ENCODE results near the gene PNMA6E.

The PNMA6E gene

GRCh38 chrX:153370293-153371055 lies 30.7 kb downstream of the PNMA6E start:
- in situ Hi-C loops (cut with HindIII; ENCODE audit: low pct_unique_long_range_greater_than_20kb, low sequenced_read_pairs): no loop called here
- no peak for DNase-seq (ENCODE audit: low read depth in 1 of 2, low spot score in 1 of 2)
- TF ChIP-seq JUND (IDR thresholded peaks at IDR 0.05; ENCODE audit: low read depth): no peak

- no peak for TF ChIP-seq JUND (IDR thresholded peaks at IDR 0.05; ENCODE audit: low read depth)
- in situ Hi-C loops (cut with HindIII; ENCODE audit: low pct_unique_long_range_greater_than_20kb, low sequenced_read_pairs): no loop called here
- DNase-seq (ENCODE audit: low read depth in 1 of 2, low spot score in 1 of 2): no peak
Observed at GRCh38 chrX:153366878-153367538, 34.1 kb downstream of the PNMA6E start.

- TF ChIP-seq JUND (IDR thresholded peaks at IDR 0.05; ENCODE audit: low read depth): no peak
- DNase-seq (ENCODE audit: low read depth in 1 of 2, low spot score in 1 of 2): no peak
- in situ Hi-C loops (cut with HindIII; ENCODE audit: low pct_unique_long_range_greater_than_20kb, low sequenced_read_pairs): no loop called here
Observed at GRCh38 chrX:153366119-153366518, 35.0 kb downstream of the PNMA6E start.

GRCh38 chrX:153365670-153366069 lies 35.5 kb downstream of the PNMA6E start:
- DNase-seq (ENCODE audit: low read depth in 1 of 2, low spot score in 1 of 2): no peak
- TF ChIP-seq JUND (IDR thresholded peaks at IDR 0.05; ENCODE audit: low read depth): no peak
- in situ Hi-C loops (cut with HindIII; ENCODE audit: low pct_unique_long_range_greater_than_20kb, low sequenced_read_pairs): no loop called here

GRCh38 chrX:153361781-153362397 lies 39.3 kb downstream of the PNMA6E start:
- DNase-seq (ENCODE audit: low read depth in 1 of 2, low spot score in 1 of 2): no peak
- TF ChIP-seq JUND (IDR thresholded peaks at IDR 0.05; ENCODE audit: low read depth): no peak
- in situ Hi-C loops (cut with HindIII; ENCODE audit: low pct_unique_long_range_greater_than_20kb, low sequenced_read_pairs): no loop called here

- DNase-seq (ENCODE audit: low read depth in 1 of 2, low spot score in 1 of 2): no peak
- in situ Hi-C loops (cut with HindIII; ENCODE audit: low pct_unique_long_range_greater_than_20kb, low sequenced_read_pairs): no loop called here
- no peak for TF ChIP-seq JUND (IDR thresholded peaks at IDR 0.05; ENCODE audit: low read depth)
Observed at GRCh38 chrX:153357877-153358276, 43.3 kb downstream of the PNMA6E start.

- no peak for DNase-seq (ENCODE audit: low read depth in 1 of 2, low spot score in 1 of 2)
- in situ Hi-C loops (cut with HindIII; ENCODE audit: low pct_unique_long_range_greater_than_20kb, low sequenced_read_pairs): no loop called here
- TF ChIP-seq JUND (IDR thresholded peaks at IDR 0.05; ENCODE audit: low read depth): no peak
Observed at GRCh38 chrX:153353416-153353815, 47.7 kb downstream of the PNMA6E start.

- no peak for TF ChIP-seq JUND (IDR thresholded peaks at IDR 0.05; ENCODE audit: low read depth)
- no peak for DNase-seq (ENCODE audit: low read depth in 1 of 2, low spot score in 1 of 2)
- in situ Hi-C loops (cut with HindIII; ENCODE audit: low pct_unique_long_range_greater_than_20kb, low sequenced_read_pairs): no loop called here
Observed at GRCh38 chrX:153352858-153353257, 48.3 kb downstream of the PNMA6E start.

GRCh38 chrX:153351981-153352380 lies 49.2 kb downstream of the PNMA6E start:
- TF ChIP-seq JUND (IDR thresholded peaks at IDR 0.05; ENCODE audit: low read depth): no peak
- in situ Hi-C loops (cut with HindIII; ENCODE audit: low pct_unique_long_range_greater_than_20kb, low sequenced_read_pairs): no loop called here
- no peak for DNase-seq (ENCODE audit: low read depth in 1 of 2, low spot score in 1 of 2)

GRCh38 chrX:153349952-153350351 lies 51.2 kb downstream of the PNMA6E start:
- in situ Hi-C loops (cut with HindIII; ENCODE audit: low pct_unique_long_range_greater_than_20kb, low sequenced_read_pairs): no loop called here
- no peak for TF ChIP-seq JUND (IDR thresholded peaks at IDR 0.05; ENCODE audit: low read depth)
- no peak for DNase-seq (ENCODE audit: low read depth in 1 of 2, low spot score in 1 of 2)

GRCh38 chrX:153348421-153348820 lies 52.7 kb downstream of the PNMA6E start:
- no peak for TF ChIP-seq JUND (IDR thresholded peaks at IDR 0.05; ENCODE audit: low read depth)
- DNase-seq (ENCODE audit: low read depth in 1 of 2, low spot score in 1 of 2): no peak
- in situ Hi-C loops (cut with HindIII; ENCODE audit: low pct_unique_long_range_greater_than_20kb, low sequenced_read_pairs): no loop called here

- in situ Hi-C loops (cut with HindIII; ENCODE audit: low pct_unique_long_range_greater_than_20kb, low sequenced_read_pairs): no loop called here
- no peak for TF ChIP-seq JUND (IDR thresholded peaks at IDR 0.05; ENCODE audit: low read depth)
- DNase-seq (ENCODE audit: low read depth in 1 of 2, low spot score in 1 of 2): no peak
Observed at GRCh38 chrX:153347530-153347929, 53.6 kb downstream of the PNMA6E start.

Measured in T47D (cell line).